ENCODE results near the gene WWC2. TPM values are rescaled to one million over a fixed set of nuclear protein-coding genes. Genes with fewer than 3 reads are reported as not detected.

The WWC2 gene
- total RNA-seq, 1 donor from 2014 or later = 39.6 TPM

- Mint-ChIP-seq H3K27ac (no peak overlapping the region), H3K27me3 (ENCODE audit: insufficient read depth, low read depth) (peaks cover 9% of the 10 kb centered on the region), H3K4me3 (no peak overlapping the region), H3K9me3 (peaks cover 13% of the 10 kb centered on the region), H3K36me3 (no peaks in the 10 kb centered on the region), H3K4me1 (no peaks in the 10 kb centered on the region)
- Histone ChIP-seq H3K4me1 (no peaks in the 10 kb centered on the region), H3K79me2 (ENCODE audit: low read depth) (no peaks in the 10 kb centered on the region), H2AFZ (replicated peaks) (no peak overlapping the region), H3K36me3 (no peaks in the 10 kb centered on the region), H3K9me3 (ENCODE audit: low read depth) (no peaks in the 10 kb centered on the region), H3K4me3 (no peak overlapping the region), H3K9ac (no peak overlapping the region), H3K4me2 (no peak overlapping the region), H4K20me1 (ENCODE audit: low read depth) (no peaks in the 10 kb centered on the region), H3K27me3 (no peaks in the 10 kb centered on the region), H3K27ac (no peak overlapping the region), H3F3A (ENCODE audit: low read depth) (no peaks in the 10 kb centered on the region)
- no peak for DNase-seq (ENCODE audit: low spot score)
- no peak for TF ChIP-seq EZH2 (IDR thresholded peaks at IDR 0.05)
- TF ChIP-seq, protein P1, sequence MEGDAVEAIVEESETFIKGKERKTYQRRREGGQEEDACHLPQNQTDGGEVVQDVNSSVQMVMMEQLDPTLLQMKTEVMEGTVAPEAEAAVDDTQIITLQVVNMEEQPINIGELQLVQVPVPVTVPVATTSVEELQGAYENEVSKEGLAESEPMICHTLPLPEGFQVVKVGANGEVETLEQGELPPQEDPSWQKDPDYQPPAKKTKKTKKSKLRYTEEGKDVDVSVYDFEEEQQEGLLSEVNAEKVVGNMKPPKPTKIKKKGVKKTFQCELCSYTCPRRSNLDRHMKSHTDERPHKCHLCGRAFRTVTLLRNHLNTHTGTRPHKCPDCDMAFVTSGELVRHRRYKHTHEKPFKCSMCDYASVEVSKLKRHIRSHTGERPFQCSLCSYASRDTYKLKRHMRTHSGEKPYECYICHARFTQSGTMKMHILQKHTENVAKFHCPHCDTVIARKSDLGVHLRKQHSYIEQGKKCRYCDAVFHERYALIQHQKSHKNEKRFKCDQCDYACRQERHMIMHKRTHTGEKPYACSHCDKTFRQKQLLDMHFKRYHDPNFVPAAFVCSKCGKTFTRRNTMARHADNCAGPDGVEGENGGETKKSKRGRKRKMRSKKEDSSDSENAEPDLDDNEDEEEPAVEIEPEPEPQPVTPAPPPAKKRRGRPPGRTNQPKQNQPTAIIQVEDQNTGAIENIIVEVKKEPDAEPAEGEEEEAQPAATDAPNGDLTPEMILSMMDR (IDR thresholded peaks at IDR 0.05) = no peak
- TF ChIP-seq EZH2phosphoT487 (IDR thresholded peaks at IDR 0.05) = no peak
These were observed 25.3 kb upstream of the WWC2 start for GRCh38 chr4:183073838-183074145.

DNA sequence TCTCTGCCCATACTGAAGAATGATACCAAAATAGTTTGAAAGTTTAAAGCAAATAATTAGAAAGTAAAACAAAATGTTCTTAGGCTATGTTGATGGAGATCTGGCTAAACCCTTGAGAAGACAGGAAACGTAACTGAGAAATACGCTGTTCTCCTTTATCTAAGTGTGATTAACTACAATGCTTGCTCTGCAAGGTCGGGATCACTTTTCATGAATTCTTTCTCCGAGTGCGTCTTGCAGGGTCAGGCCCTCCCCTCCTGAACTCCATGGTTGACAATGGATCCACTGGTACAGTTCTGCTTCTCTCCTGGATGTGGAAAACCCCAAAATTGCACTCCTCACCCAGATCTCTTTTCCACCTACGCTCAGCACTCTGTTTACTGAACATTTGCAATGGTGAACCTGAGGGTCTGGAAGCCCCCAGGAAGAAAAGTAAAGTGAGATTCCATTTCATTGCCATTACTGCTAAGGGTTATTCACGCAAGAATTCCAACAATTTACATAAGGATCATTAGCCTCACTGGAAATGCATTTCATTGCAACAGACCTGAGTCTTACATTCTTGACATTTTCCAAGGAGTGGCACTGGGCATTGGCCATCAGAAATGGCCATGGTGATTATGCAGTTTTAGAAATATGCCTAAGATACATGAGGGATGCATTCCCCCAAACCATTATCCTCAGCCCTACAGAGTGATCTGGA, 24.6 kb upstream of the WWC2 start:
- DNase-seq (ENCODE audit: low spot score) = peak; percentile 2

DNA sequence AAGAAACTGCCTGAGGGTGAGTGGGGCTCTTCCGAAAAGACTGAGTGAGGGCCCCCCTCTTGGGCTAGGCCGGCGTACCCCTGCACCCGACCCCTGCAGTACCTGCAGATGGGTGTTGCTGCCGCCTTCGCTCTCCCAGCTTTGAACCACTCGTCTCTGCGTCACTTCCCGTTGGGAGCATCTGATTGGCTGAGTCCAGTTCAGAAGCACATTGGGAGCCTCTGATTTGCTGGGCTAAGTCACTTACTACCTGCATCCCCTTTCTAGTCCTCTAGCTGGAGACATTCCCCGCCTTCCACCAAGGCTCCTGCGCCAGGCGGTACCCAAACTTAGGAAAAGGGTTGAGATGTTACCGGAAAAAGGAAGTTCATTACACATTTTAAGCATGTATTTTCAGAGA, 20.4 kb upstream of the WWC2 start:
- no peaks in the 10 kb centered on the region for H3K36me3 Mint-ChIP-seq
- H3F3A ChIP-seq (ENCODE audit: low read depth) = no peaks in the 10 kb centered on the region
- no peak overlapping the region for H3K27ac ChIP-seq
- H3K27ac Mint-ChIP-seq = no peak overlapping the region
- no peaks in the 10 kb centered on the region for H3K4me1 Mint-ChIP-seq
- H2AFZ ChIP-seq (replicated peaks) = no peak overlapping the region
- H3K4me2 ChIP-seq = no peak overlapping the region
- no peaks in the 10 kb centered on the region for H3K9me3 ChIP-seq (ENCODE audit: low read depth)
- no peaks in the 10 kb centered on the region for H3K27me3 ChIP-seq
- peaks cover 2% of the 10 kb centered on the region for H3K27me3 Mint-ChIP-seq (ENCODE audit: insufficient read depth, low read depth)
- no peak overlapping the region for H3K4me3 Mint-ChIP-seq
- H3K9ac ChIP-seq = no peak overlapping the region
- no peaks in the 10 kb centered on the region for H3K9me3 Mint-ChIP-seq
- H3K4me3 ChIP-seq = no peak overlapping the region
- no peaks in the 10 kb centered on the region for H4K20me1 ChIP-seq (ENCODE audit: low read depth)
- TF ChIP-seq EZH2 (IDR thresholded peaks at IDR 0.05) = no peak
- TF ChIP-seq EZH2phosphoT487 (IDR thresholded peaks at IDR 0.05) = no peak
- TF ChIP-seq, protein P1 (IDR thresholded peaks at IDR 0.05) = no peak
- H3K4me1 ChIP-seq = peaks cover 4% of the 10 kb centered on the region
- H3K79me2 ChIP-seq (ENCODE audit: low read depth) = no peaks in the 10 kb centered on the region
- no peak for DNase-seq (ENCODE audit: low spot score)
- no peaks in the 10 kb centered on the region for H3K36me3 ChIP-seq

More for the DNA sequence above, 24.6 kb upstream of the WWC2 start:
- Histone ChIP-seq H3K79me2 (ENCODE audit: low read depth) (no peaks in the 10 kb centered on the region), H3F3A (ENCODE audit: low read depth) (no peaks in the 10 kb centered on the region), H3K4me1 (no peaks in the 10 kb centered on the region), H3K27ac (no peak overlapping the region), H3K9me3 (ENCODE audit: low read depth) (no peaks in the 10 kb centered on the region), H3K27me3 (no peaks in the 10 kb centered on the region), H3K4me3 (no peak overlapping the region), H3K4me2 (no peak overlapping the region), H3K36me3 (no peaks in the 10 kb centered on the region), H4K20me1 (ENCODE audit: low read depth) (no peaks in the 10 kb centered on the region), H3K9ac (no peak overlapping the region), H2AFZ (replicated peaks) (no peak overlapping the region)
- Mint-ChIP-seq H3K27ac (no peak overlapping the region), H3K4me3 (no peak overlapping the region), H3K27me3 (ENCODE audit: insufficient read depth, low read depth) (peaks cover 8% of the 10 kb centered on the region), H3K9me3 (peaks cover 13% of the 10 kb centered on the region), H3K36me3 (no peaks in the 10 kb centered on the region), H3K4me1 (no peaks in the 10 kb centered on the region)
- TF ChIP-seq, protein P1 (IDR thresholded peaks at IDR 0.05) = no peak
- no peak for TF ChIP-seq EZH2phosphoT487 (IDR thresholded peaks at IDR 0.05)
- TF ChIP-seq EZH2 (IDR thresholded peaks at IDR 0.05) = no peak
